Mesodermal cell (in vitro differentiated cells): ENCODE data around the gene C20orf202.

Experiments
- H3K27ac ChIP-seq: 2 replicates; pipeline ENCODE4 v1.7.0; 2013; ENCODE audit warnings: mild to moderate bottlenecking, low read depth, low read length, moderate library complexity; ENCODE audit not compliant: severe bottlenecking
- H3K36me3 ChIP-seq: 2 replicates; pipeline ENCODE4 v1.7.1; 2013; ENCODE audit warnings: mild to moderate bottlenecking, low read length, moderate library complexity; ENCODE audit not compliant: control insufficient read depth, insufficient read depth
- H3K4me1 ChIP-seq: one replicate; pipeline ENCODE4 v1.7.1; 2013; ENCODE audit warnings: mild to moderate bottlenecking, low read length; ENCODE audit not compliant: insufficient read depth, control insufficient read depth, poor library complexity, severe bottlenecking
- H3K4me3 ChIP-seq: 2 replicates; pipeline ENCODE4 v1.7.0; 2013; ENCODE audit warnings: low read length, control low read depth, mild to moderate bottlenecking; ENCODE audit not compliant: insufficient read depth, poor library complexity, severe bottlenecking; ENCODE audit errors: extremely low read depth
- H3K9me3 ChIP-seq: 2 replicates; pipeline ENCODE4 v1.7.1; 2013; ENCODE audit warnings: mild to moderate bottlenecking, low read length, moderate library complexity; ENCODE audit not compliant: control insufficient read depth
- WGBS, 2 experiments: methylation state at CpG; one replicate each; pipeline ENCODE4 v1.1.5; 2013; ENCODE audit warnings: missing lambda C conversion rate in 2 of 2; ENCODE audit not compliant: insufficient coverage in 2 of 2; 5-methylcytosine and 5-hydroxymethylcytosine counted together

C20orf202 gene

DNA sequence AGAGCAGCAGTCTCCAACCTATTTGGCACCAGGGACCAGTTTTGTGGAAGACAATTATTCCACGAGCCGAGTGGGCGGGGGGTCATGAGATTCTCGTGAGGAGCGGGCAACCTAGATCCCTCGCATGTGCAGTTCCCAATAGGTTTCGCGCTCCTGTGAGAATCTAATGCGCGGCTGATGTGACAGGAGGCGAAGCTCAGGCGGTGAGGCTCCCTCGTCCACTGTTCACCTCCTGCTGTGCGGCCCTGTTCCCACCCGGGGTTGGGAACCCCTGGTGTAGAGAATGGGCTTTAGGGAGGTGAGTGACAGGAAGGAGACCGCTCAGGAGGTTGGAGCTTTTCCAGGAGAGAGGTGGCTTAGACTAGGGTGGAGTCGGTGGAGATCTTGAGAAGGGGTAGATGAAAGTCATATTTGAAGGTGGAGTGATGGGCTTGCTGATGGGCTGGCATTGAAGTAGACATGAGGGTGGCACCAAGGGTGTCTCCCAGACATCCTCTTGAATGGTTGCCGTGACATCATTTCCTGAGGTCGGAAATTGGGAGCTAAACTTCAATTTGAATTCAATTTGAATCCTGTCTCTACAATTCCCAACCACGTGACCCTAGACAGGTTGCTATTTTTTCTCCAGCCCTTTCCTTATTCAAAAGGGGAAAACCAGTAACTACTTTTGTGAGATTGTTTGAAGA lies 21.1 kb downstream of the C20orf202 start:
- no peak overlapping the region for H3K4me3 ChIP-seq
- no peaks in the 10 kb centered on the region for H3K4me1 ChIP-seq
- WGBS, 2 experiments: 94 to 96% methylated on average over 16 to 20 of the region's 20 CpGs
- H3K36me3 ChIP-seq: no peaks in the 10 kb centered on the region
- H3K27ac ChIP-seq: no peak overlapping the region
- no peaks in the 10 kb centered on the region for H3K9me3 ChIP-seq

DNA sequence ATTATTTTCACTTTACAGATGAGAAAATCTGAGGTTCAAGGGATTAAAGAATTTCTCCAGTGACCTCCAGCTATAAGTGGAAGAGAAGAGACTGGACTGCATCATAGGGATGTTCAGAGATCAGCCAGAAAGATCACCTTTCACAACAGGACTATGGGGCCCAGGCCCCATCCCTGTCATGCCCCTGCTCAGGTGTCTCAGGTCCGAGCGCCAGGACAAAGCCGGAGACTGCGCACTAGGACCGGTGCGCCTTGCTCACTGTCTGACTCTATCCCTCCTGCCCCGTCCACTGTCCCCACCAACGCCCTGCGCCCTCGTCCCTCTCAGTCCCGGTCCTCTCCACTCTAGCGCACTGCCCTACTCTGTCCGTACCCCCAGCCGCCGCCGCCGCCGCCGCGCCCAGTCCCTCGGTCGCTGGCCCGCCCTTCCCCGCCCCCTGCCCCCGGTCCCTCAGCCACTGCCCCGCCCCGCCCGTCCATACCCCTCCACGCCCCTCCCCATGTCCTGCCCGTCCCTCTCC lies 22.1 kb downstream of the C20orf202 start:
- H3K4me1 ChIP-seq: no peaks in the 10 kb centered on the region
- 0 to 1% methylated on average over 1 to 19 of the region's 30 CpGs for WGBS, 2 experiments
- no peak overlapping the region for H3K27ac ChIP-seq
- H3K4me3 ChIP-seq: peak overlapping the region; percentile 40
- no peaks in the 10 kb centered on the region for H3K36me3 ChIP-seq
- no peaks in the 10 kb centered on the region for H3K9me3 ChIP-seq

DNA sequence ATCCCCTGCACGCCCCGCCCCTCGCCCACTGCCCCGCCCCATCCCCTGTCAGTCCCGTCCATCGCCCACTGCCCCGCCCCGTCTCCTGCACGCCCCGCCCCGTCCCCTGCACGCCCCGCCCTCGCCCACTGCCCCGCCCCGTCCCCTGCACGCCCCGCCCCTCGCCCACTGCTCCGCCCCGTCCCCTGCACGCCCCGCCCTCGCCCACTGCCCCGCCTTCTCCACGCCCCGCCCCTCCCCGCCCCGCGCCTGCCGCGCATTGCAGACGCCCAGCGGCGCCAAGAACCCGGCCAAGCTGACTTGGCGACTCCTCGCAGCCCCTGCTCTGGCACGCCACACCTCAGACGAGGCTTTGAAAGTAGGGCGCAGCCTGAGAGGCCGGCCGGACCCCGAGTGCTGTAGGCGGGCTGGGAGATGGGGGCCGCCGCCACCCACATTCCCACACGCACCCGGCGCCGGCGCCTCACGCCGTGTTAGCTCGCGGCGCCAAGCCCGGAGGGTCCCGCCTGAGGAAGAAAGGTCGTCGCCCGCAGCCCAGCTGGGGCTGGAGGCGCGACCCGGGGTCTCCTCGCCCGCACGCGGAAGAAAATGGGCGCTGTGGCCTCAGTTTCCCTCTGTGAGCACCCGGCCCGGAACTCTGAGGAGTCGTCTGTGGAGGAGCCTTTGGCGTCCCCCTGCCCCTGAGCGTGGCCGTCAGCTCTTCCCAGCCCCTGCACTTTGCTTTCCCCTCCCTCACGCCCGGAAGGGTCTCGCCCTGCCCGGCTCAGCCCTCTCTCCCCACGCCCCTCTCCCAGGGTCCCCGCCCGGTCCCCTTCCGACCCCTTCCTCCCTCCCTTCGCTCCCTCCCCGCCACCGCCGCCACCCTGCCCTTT lies 22.8 kb downstream of the C20orf202 start, which contains the start of gene RAD21L1:
Gene RAD21L1 (plus strand): TSS at position 262 of the 872 bp plus-strand sequence. CDS start 2,410 bp downstream, outside the sequence.
- no peaks in the 10 kb centered on the region for H3K4me1 ChIP-seq
- no peaks in the 10 kb centered on the region for H3K36me3 ChIP-seq
- H3K27ac ChIP-seq: peak within 1 kb of the TSS; percentile 78
- no peaks in the 10 kb centered on the region for H3K9me3 ChIP-seq
- peak within 1 kb of the TSS; percentile 51 for H3K4me3 ChIP-seq
- WGBS, 2 experiments: 0% methylated on average over 40 to 52 of the region's 88 CpGs

DNA sequence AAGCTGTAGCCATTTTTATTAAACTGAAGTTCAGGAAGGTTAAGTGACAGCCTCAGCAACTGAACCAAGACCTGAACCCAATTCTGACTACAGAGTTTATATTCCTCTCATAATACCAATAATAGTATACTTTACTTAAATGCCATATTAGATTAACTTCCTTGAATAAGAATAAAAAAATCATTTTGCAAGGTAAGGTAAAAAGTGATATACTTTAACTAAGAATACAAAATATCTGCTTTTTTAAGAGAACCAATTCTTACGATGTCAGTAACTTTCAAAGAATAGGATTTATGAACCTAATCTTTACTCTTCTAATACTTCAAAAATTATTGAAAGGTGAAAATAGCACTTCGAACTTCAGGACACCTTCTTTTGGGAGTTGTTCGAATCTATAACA lies 26.3 kb downstream of the C20orf202 start:
- 100% methylated on average over 1 of the region's 3 CpGs; no CpG with 5 or more reads in 1 of the 2 experiments for WGBS, 2 experiments

DNA sequence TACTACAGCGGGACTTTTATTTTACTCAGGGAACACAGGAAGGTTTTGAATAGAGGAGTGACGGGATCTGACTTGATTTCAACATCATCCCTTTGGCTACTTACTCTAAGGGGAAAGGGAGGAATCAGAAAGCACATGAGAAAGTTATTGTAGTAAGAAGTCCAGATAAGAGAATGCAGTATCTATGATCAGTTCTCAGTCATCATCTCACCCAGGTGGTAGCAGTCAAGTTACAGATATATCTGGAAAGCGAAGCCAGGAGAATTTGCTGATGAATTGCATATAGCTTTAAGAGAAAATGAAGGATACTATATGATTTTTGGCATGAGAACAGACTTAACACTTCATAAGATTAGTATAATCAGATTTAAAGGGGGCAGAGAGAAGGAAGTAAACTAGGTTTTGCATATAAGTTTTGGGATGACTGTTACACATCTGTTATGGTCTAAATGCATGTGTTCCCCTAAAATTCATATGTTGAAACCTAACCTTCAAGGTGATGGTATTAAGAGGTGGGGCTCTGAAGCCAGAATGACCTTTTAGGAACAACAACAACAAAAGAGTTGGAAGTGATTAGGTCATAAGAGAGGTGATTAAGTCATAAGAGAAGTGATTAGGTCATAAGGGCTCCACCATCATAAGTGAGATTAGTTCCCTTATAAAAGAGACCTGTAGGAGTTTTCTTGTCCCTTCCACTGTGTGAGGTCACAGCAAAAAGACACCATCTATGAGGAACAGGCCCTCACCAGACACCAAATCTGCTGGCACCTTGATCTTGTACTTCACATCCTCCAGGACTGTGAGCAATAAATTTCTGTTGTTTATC lies 29.2 kb downstream of the C20orf202 start:
- Histone ChIP-seq H3K36me3 (no peaks in the 10 kb centered on the region), H3K27ac (no peak overlapping the region), H3K4me1 (no peaks in the 10 kb centered on the region), H3K4me3 (no peak overlapping the region), H3K9me3 (no peaks in the 10 kb centered on the region)
- 92 to 100% methylated on average over 1 to 2 of the region's 3 CpGs for WGBS, 2 experiments

More for the DNA sequence above, 26.3 kb downstream of the C20orf202 start:
- no peak overlapping the region for H3K27ac ChIP-seq
- H3K4me3 ChIP-seq: no peak overlapping the region
- H3K4me1 ChIP-seq: no peaks in the 10 kb centered on the region
- H3K9me3 ChIP-seq: no peaks in the 10 kb centered on the region
- no peaks in the 10 kb centered on the region for H3K36me3 ChIP-seq

DNA sequence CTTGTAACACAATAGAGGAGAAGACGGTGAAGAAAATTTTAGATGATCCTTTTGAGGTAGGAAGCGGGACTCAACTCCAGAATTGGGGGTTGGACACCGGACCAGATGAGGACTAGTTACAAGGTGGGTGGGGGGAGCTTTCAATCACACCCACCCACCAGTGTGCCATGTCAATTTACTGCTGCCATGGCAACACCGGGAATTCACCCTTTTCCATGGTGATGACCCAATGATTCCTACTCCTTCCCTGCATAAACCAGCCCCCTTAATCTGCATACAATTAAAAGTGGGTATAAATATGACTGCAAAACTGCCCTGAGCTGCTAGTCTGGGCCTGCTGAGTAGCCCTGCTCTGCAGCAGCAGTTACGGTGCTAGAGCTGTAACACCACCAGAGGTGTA lies 37.3 kb downstream of the C20orf202 start:
- no peak overlapping the region for H3K27ac ChIP-seq
- WGBS, 2 experiments: 50% methylated on average over 1 of the region's 5 CpGs; no CpG with 5 or more reads in 1 of the 2 experiments
- H3K36me3 ChIP-seq: no peaks in the 10 kb centered on the region

DNA sequence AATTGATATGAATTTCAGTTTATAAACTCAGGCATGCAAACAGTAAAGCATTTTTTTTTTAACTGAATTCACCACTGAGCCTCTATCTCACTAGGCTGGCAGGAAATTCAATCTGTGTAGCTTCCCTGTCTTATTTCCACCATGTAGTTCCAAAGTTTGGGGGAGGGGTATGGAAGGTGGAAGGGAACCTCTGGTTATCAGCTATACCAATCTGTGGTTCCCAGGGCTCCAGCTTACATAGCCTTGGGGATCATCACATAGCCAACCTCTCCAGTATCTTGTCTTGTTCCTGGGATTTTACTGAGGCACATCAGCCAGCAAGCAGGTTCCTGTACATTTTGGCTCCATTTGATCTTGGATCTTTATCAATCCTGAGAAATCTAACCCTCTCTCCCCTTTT lies 38.2 kb downstream of the C20orf202 start:
- H3K36me3 ChIP-seq: no peaks in the 10 kb centered on the region
- H3K4me1 ChIP-seq: peaks cover 18% of the 10 kb centered on the region
- peak overlapping the region; percentile 38 for H3K27ac ChIP-seq
- H3K9me3 ChIP-seq: no peaks in the 10 kb centered on the region
- no peak overlapping the region for H3K4me3 ChIP-seq

More for the DNA sequence above, 37.3 kb downstream of the C20orf202 start:
- Histone ChIP-seq H3K4me1 (peaks cover 16% of the 10 kb centered on the region), H3K4me3 (no peak overlapping the region), H3K9me3 (no peaks in the 10 kb centered on the region)

DNA sequence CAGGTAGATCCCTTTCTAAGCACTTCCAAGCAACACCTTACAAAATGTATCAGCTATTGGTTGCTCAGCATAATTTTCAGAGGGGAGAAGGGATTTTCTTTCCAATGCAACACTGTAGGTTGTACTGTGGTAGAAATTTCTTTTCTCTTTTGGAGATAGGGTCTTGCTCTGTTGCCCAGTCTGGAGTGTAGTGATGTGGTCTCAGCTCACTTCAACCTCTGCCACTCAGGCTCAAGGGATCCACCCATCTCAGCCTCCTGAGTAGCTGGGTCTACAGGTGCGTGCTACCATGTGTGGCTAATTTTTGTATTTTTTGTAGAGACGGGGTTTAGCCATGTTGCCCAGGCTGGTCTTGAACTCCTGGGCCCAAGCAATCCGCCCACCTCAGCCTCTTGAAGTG lies 38.8 kb downstream of the C20orf202 start:
- 91 to 100% methylated on average over 2 to 3 of the region's 3 CpGs for WGBS, 2 experiments
- no peak overlapping the region for H3K4me3 ChIP-seq
- H3K4me1 ChIP-seq: peaks cover 21% of the 10 kb centered on the region
- no peaks in the 10 kb centered on the region for H3K36me3 ChIP-seq
- peak overlapping the region; percentile 51 for H3K27ac ChIP-seq
- no peaks in the 10 kb centered on the region for H3K9me3 ChIP-seq

DNA sequence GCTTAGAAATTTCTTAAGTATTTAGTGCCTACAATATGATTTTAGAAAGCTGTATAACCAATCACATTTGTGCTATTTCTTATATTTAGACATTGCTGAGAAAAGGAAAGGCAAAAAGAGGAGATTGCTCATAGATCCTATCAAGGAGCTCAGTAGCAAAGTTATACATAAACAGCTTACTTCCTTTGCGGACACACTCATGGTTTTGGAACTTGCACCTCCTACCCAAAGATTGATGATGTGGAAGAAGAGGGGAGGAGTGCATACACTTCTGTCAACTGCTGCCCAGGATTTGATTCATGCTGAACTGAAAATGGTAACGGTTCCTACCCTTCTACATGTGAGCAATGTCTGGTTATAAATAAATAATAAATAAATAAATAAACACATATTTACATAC lies 39.3 kb downstream of the C20orf202 start:
- peaks cover 22% of the 10 kb centered on the region for H3K4me1 ChIP-seq
- whole genome bisulfite sequencing, 2 experiments: no CpG with 5 or more reads among the region's 2 CpGs
- H3K36me3 ChIP-seq: no peaks in the 10 kb centered on the region
- H3K27ac ChIP-seq: peak overlapping the region; percentile 51
- H3K9me3 ChIP-seq: no peaks in the 10 kb centered on the region
- H3K4me3 ChIP-seq: no peak overlapping the region

DNA sequence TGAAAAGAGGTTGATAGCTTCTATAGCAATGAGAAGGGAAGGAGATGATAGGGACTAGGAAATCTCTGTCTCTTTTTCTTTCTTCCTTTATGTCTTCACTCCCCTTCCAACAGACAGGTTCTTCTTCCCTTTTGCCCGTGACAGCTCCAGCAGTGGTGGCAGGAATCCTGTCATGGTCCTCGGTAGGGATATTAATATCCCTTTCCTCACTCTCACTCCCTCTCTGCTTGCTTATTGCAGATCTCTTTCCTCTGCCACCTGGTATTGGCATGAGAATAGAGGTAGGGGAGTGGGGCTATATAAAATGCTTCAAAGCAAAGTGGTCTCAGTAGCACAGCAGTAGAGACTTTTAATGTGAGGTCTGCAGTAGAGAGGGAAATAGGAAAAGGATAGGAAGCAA lies 42.3 kb downstream of the C20orf202 start:
- WGBS, 2 experiments: 65% methylated on average over 2 of the region's 2 CpGs; no CpG with 5 or more reads in 1 of the 2 experiments
- H3K27ac ChIP-seq: no peak overlapping the region
- H3K36me3 ChIP-seq: no peaks in the 10 kb centered on the region
- H3K9me3 ChIP-seq: no peaks in the 10 kb centered on the region
- H3K4me3 ChIP-seq: no peak overlapping the region
- peaks cover 27% of the 10 kb centered on the region for H3K4me1 ChIP-seq
